Right lung (tissue), 5 donors: ENCODE data around the gene SEC24C. TPM values are rescaled to one million over a fixed set of nuclear protein-coding genes. Genes with fewer than 3 reads are reported as not detected.

Source experiments
- DNase-seq, 2 donors: peaks; one replicate each; pipeline ENCODE4 v3.0.0-alpha.2; 2013
- polyA plus RNA-seq, 5 donors: library from polyadenylated mRNA; unstranded; fragments of 120-200 nt; gene quantifications; one replicate each; pipeline versions ENCODE4 v1.2.1 to v1.2.3, GENCODE V29; 2013; ENCODE audit warnings: inconsistent platforms in 1 of 5, low replicate concordance in 1 of 5; ENCODE audit not compliant: insufficient read length in 5 of 5, insufficient read depth in 1 of 5

The SEC24C gene
- polyA plus RNA-seq, 5 donors = 57.7 to 69.1 (median 62.5) TPM

GRCh38 chr10:73810358-73810734 lies 66.2 kb downstream of the SEC24C start:
- DNase-seq = no peak

- DNase-seq = peak in 1 of 2 donors; percentile 18
Measured at GRCh38 chr10:73810735-73811465, 66.7 kb downstream of the SEC24C start.

GRCh38 chr10:73812657-73813056 lies 68.5 kb downstream of the SEC24C start:
- DNase-seq = no peak

GRCh38 chr10:73813333-73813732 lies 69.2 kb downstream of the SEC24C start:
- DNase-seq = no peak

- DNase-seq = no peak
Measured at GRCh38 chr10:73814276-73814895, 70.2 kb downstream of the SEC24C start.

GRCh38 chr10:73814896-73815718 lies 70.9 kb downstream of the SEC24C start:
- no peak for DNase-seq

- no peak for DNase-seq
Measured at GRCh38 chr10:73815719-73816030, 71.5 kb downstream of the SEC24C start.

GRCh38 chr10:73816917-73817729 lies 73.0 kb downstream of the SEC24C start:
- DNase-seq = no peak

- no peak for DNase-seq
Measured at GRCh38 chr10:73817826-73818225, 73.7 kb downstream of the SEC24C start.

- no peak for DNase-seq
Measured at GRCh38 chr10:73818402-73818801, 74.2 kb downstream of the SEC24C start.

GRCh38 chr10:73819081-73819480 lies 74.9 kb downstream of the SEC24C start:
- no peak for DNase-seq

- no peak for DNase-seq
Measured at GRCh38 chr10:73819513-73820093, 75.4 kb downstream of the SEC24C start.

Other genes with a start within 250 kb of the SEC24C start
- gene PPP3CB, start 248.3 kb upstream of the SEC24C start, polyA plus RNA-seq = 10 to 100 TPM; 62.8 to 74.8 (median 67.5) TPM
- 10 to 100 TPM; 41.6 to 73.0 (median 58.2) TPM for gene USP54, start 153.0 kb upstream of the SEC24C start, polyA plus RNA-seq
- gene MYOZ1, start 102.9 kb upstream of the SEC24C start, polyA plus RNA-seq = 10 to 100 TPM in 1 of 5 donors, 1 to 10 TPM in 4; 2.1 to 25.1 (median 3.2) TPM
- gene SYNPO2L, start 88.3 kb upstream of the SEC24C start, polyA plus RNA-seq = 1 to 10 TPM in 2 of 5 donors, under 1 TPM in 3; 0.63 to 7.6 (median 0.94) TPM
- 10 to 100 TPM; 19.5 to 28.3 (median 26.2) TPM for gene AGAP5, start 46.3 kb upstream of the SEC24C start, polyA plus RNA-seq
- gene CHCHD1, start 37.7 kb downstream of the SEC24C start, polyA plus RNA-seq = 10 to 100 TPM; 34.7 to 48.8 (median 39.8) TPM
- gene ZSWIM8, start 41.2 kb downstream of the SEC24C start, polyA plus RNA-seq = 100 to 1,000 TPM in 2 of 5 donors, 10 to 100 TPM in 3; 80.0 to 103 (median 96.9) TPM
- 10 to 100 TPM; 30.7 to 41.8 (median 34.1) TPM for gene NDST2, start 67.2 kb downstream of the SEC24C start, polyA plus RNA-seq
- 10 to 100 TPM; 30.7 to 41.4 (median 34.7) TPM for gene CAMK2G, start 130.2 kb downstream of the SEC24C start, polyA plus RNA-seq
- gene PLAU, start 166.8 kb downstream of the SEC24C start, polyA plus RNA-seq = 1 to 10 TPM; 1.3 to 3.2 (median 1.8) TPM